PFSK-1 (cell line): ENCODE data around the gene NMNAT3.

Experiments
- FOXP2 ChIP-seq: optimal IDR thresholded peaks from 2 replicates; pipeline ENCODE3; 2011; ENCODE audit warnings: borderline replicate concordance, control low read depth, inconsistent platforms; ENCODE audit not compliant: insufficient read depth; ENCODE audit errors: extremely low read length, extremely low read depth
- POLR2AphosphoS5 ChIP-seq: IDR thresholded peaks from 2 replicates; pipeline ENCODE4 v1.6.1; 2012; ENCODE audit warnings: low read depth, mild to moderate bottlenecking, control low read depth, low read length, moderate library complexity
- REST ChIP-seq, 2 experiments: IDR thresholded peaks; 2 replicates each; pipeline versions ENCODE4 v1.6.1 to v1.8.0; 2011 to 2012; ENCODE audit warnings: low read depth in 2 of 2, low read length in 2 of 2, control low read depth in 1 of 2, inconsistent platforms in 1 of 2, mild to moderate bottlenecking in 1 of 2, moderate library complexity in 1 of 2; ENCODE audit not compliant: insufficient read depth in 1 of 2
- SIN3A ChIP-seq: IDR thresholded peaks from 2 replicates; pipeline ENCODE4 v1.6.1; 2012; ENCODE audit warnings: mild to moderate bottlenecking, low read length, moderate library complexity, borderline replicate concordance; ENCODE audit not compliant: insufficient read depth
- TAF1 ChIP-seq: IDR thresholded peaks from 2 replicates; pipeline ENCODE4 v1.6.1; 2012; ENCODE audit warnings: low read length, control low read depth, borderline replicate concordance; ENCODE audit not compliant: insufficient read depth

- TF ChIP-seq POLR2AphosphoS5, result no peak
- no peak for TF ChIP-seq SIN3A
- TF ChIP-seq REST (IDR thresholded peaks at IDR 0.05; ENCODE audit: insufficient read depth in 1 of 2, low read depth in 2 of 2, low read length in 2 of 2), result no peak
- TF ChIP-seq TAF1, result no peak
- no peak for TF ChIP-seq FOXP2
Measured at GRCh38 chr3:139679220-139679775, 1.5 kb upstream of the NMNAT3 start.
